Measurements from ENCODE around the gene GALNT9. TPM values are rescaled to one million over a fixed set of nuclear protein-coding genes. Genes with fewer than 3 reads are reported as not detected.

The GALNT9 gene
- polyA plus RNA-seq, 1 of the 3 experiments (the other 2 are of a cell fraction), result not detected

DNA sequence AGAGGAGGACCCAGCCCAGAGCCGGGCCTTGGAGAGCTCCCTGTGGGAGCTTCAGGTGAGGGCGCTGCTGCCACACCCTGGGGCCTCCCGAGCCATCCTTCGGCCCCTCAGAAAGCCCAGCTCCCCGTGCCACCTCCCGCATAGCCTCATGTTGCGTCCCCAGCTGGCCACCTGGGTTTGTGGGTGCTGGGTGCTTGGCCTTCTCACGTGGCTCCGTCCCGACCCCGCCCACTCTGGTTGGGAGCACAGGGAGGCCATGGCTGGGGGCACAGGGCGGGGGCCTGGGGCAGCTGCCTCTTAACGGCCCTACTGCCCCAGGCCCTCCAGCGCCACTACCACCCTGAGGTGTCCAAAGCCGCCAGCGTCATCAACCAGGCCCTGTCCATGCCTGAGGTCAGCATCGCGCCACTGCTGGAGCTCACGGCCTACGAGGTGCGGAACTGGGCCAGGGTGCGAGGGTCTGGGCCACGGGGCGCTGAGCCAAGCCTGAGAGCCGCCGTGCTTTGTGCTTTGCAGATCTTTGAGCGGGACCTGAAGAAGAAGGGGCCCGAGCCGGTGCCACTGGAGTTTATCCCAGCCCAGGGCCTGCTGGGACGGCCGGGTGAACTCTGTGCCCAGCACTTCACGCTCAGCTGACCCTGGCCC lies 177.5 kb downstream of the GALNT9 start:
- CTCF ChIA-PET, result interaction anchor here (0.6 to 4.9 kb wide), 3 partner anchors 15 to 264 kb away, joined by 3 to 110 read pairs (median 7); no protein-coding TSS in a partner anchor
- no peaks in the 10 kb centered on the region for H3K27me3 ChIP-seq (ENCODE audit: insufficient read depth)
- H3F3A ChIP-seq (replicated peaks; ENCODE audit: insufficient read depth), result peaks cover 9% of the 10 kb centered on the region
- 100% methylated on average over 8 of the region's 32 CpGs for WGBS (ENCODE audit: low lambda C conversion rate)
- 0 out of 2 replicates have a peak, but pooled peaks cover 3% of the 10 kb centered on the region for H4K20me1 ChIP-seq (ENCODE audit: insufficient read depth)
- no peak for DNase-seq
- H3K4me3 ChIP-seq (ENCODE audit: low read depth in 2 of 2, low read length in 1 of 2), result no peak overlapping the region
- H2AFZ ChIP-seq (ENCODE audit: low read depth), result no peak overlapping the region
- H3K9me2 ChIP-seq, result no peaks in the 10 kb centered on the region
- peaks cover 0 to 18% of the 10 kb centered on the region in 2 experiments for H3K36me3 ChIP-seq (replicated peaks in 1 of 2; ENCODE audit: control insufficient read depth in 1 of 2, insufficient read depth in 2 of 2, low read length in 1 of 2)
- H3K4me1 ChIP-seq (ENCODE audit: control insufficient read depth in 1 of 2, insufficient read depth in 2 of 2, low read depth in 1 of 2, low read length in 1 of 2), result no peaks in the 10 kb centered on the region
- no peak overlapping the region for H3K4me2 ChIP-seq
- POLR2A ChIA-PET, result no interaction called here
- H3K27ac ChIP-seq (ENCODE audit: low read depth in 2 of 2, low read length in 1 of 2), result no peak overlapping the region
- no peaks in the 10 kb centered on the region for H3K9me3 ChIP-seq
- H3K79me2 ChIP-seq (ENCODE audit: insufficient read depth), result 0 out of 2 replicates have a peak, but pooled peaks cover under 1% of the 10 kb centered on the region
- TF ChIP-seq FOSL2 (IDR thresholded peaks at IDR 0.05; ENCODE audit: borderline replicate concordance, low read depth) (no peak), TAF1 (IDR thresholded peaks at IDR 0.05; ENCODE audit: borderline replicate concordance, low read depth, low read length) (no peak), RAD21 (IDR thresholded peaks at IDR 0.05; ENCODE audit: low read length) (no peak), RCOR1 (IDR thresholded peaks at IDR 0.05; ENCODE audit: low read length) (no peak), YY1 (IDR thresholded peaks at IDR 0.05; ENCODE audit: low read depth) (no peak)
- TF ChIP-seq, protein P1, sequence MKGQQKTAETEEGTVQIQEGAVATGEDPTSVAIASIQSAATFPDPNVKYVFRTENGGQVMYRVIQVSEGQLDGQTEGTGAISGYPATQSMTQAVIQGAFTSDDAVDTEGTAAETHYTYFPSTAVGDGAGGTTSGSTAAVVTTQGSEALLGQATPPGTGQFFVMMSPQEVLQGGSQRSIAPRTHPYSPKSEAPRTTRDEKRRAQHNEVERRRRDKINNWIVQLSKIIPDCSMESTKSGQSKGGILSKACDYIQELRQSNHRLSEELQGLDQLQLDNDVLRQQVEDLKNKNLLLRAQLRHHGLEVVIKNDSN (IDR thresholded peaks at IDR 0.05; ENCODE audit: borderline replicate concordance, low read depth), result no peak
- TF ChIP-seq, protein P2, sequence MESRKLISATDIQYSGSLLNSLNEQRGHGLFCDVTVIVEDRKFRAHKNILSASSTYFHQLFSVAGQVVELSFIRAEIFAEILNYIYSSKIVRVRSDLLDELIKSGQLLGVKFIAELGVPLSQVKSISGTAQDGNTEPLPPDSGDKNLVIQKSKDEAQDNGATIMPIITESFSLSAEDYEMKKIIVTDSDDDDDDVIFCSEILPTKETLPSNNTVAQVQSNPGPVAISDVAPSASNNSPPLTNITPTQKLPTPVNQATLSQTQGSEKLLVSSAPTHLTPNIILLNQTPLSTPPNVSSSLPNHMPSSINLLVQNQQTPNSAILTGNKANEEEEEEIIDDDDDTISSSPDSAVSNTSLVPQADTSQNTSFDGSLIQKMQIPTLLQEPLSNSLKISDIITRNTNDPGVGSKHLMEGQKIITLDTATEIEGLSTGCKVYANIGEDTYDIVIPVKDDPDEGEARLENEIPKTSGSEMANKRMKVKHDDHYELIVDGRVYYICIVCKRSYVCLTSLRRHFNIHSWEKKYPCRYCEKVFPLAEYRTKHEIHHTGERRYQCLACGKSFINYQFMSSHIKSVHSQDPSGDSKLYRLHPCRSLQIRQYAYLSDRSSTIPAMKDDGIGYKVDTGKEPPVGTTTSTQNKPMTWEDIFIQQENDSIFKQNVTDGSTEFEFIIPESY (IDR thresholded peaks at IDR 0.05; ENCODE audit: borderline replicate concordance, low read depth), result no peak
- TF ChIP-seq, protein P3, sequence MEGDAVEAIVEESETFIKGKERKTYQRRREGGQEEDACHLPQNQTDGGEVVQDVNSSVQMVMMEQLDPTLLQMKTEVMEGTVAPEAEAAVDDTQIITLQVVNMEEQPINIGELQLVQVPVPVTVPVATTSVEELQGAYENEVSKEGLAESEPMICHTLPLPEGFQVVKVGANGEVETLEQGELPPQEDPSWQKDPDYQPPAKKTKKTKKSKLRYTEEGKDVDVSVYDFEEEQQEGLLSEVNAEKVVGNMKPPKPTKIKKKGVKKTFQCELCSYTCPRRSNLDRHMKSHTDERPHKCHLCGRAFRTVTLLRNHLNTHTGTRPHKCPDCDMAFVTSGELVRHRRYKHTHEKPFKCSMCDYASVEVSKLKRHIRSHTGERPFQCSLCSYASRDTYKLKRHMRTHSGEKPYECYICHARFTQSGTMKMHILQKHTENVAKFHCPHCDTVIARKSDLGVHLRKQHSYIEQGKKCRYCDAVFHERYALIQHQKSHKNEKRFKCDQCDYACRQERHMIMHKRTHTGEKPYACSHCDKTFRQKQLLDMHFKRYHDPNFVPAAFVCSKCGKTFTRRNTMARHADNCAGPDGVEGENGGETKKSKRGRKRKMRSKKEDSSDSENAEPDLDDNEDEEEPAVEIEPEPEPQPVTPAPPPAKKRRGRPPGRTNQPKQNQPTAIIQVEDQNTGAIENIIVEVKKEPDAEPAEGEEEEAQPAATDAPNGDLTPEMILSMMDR (IDR thresholded peaks at IDR 0.05), result no peak
- TF ChIP-seq, protein P4, sequence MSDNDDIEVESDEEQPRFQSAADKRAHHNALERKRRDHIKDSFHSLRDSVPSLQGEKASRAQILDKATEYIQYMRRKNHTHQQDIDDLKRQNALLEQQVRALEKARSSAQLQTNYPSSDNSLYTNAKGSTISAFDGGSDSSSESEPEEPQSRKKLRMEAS (IDR thresholded peaks at IDR 0.05; ENCODE audit: low read depth), result no peak
- H3K9ac ChIP-seq, result no peak overlapping the region

DNA sequence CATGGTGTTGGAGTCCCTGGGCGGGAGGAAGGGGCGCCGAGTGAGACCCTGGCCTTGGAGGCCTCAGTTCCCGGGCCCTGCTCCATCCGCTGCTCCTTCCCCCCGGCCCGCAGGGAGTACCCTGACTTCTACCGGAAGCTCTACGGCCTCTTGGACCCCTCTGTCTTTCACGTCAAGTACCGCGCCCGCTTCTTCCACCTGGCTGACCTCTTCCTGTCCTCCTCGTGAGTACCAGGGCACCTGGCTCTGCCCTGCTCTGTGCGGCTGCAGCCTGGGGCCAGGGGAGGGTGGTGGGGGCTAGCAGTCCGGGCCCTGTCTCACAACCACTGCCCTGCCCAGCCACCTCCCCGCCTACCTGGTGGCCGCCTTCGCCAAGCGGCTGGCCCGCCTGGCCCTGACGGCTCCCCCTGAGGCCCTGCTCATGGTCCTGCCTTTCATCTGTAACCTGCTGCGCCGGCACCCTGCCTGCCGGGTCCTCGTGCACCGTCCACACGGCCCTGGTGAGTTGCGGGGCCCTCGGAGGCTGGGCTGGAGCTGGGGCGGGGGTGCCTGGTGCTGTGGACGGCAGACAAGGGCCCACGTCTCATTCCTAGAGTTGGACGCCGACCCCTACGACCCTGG lies 178.1 kb downstream of the GALNT9 start:
- TF ChIP-seq JUND (IDR thresholded peaks at IDR 0.05), result no peak
- TF ChIP-seq NFIC (IDR thresholded peaks at IDR 0.05; ENCODE audit: borderline replicate concordance), result no peak
- TF ChIP-seq CHD2 (IDR thresholded peaks at IDR 0.05; ENCODE audit: low read length, partially characterized antibody), result no peak
- TF ChIP-seq TCF12 (IDR thresholded peaks at IDR 0.05), result no peak
- TF ChIP-seq, protein P4 (IDR thresholded peaks at IDR 0.05; ENCODE audit: low read depth), result no peak
- no peaks in the 10 kb centered on the region for H3K27me3 ChIP-seq (ENCODE audit: insufficient read depth)
- H3K36me3 ChIP-seq (replicated peaks in 1 of 2; ENCODE audit: control insufficient read depth in 1 of 2, insufficient read depth in 2 of 2, low read length in 1 of 2), result peaks cover 0 to 19% of the 10 kb centered on the region in 2 experiments
- no peaks in the 10 kb centered on the region for H3K4me1 ChIP-seq (ENCODE audit: control insufficient read depth in 1 of 2, insufficient read depth in 2 of 2, low read depth in 1 of 2, low read length in 1 of 2)
- H3K79me2 ChIP-seq (ENCODE audit: insufficient read depth), result peaks cover 7% of the 10 kb centered on the region; the same call in 1 of the 2 replicates
- no peak overlapping the region for H2AFZ ChIP-seq (ENCODE audit: low read depth)
- H4K20me1 ChIP-seq (ENCODE audit: insufficient read depth), result 0 out of 2 replicates have a peak, but pooled peaks cover 3% of the 10 kb centered on the region
- no peak overlapping the region for H3K4me2 ChIP-seq
- H3K27ac ChIP-seq (ENCODE audit: low read depth in 2 of 2, low read length in 1 of 2), result no peak overlapping the region
- H3F3A ChIP-seq (replicated peaks; ENCODE audit: insufficient read depth), result peaks cover 4% of the 10 kb centered on the region
- H3K4me3 ChIP-seq (ENCODE audit: low read depth in 2 of 2, low read length in 1 of 2), result no peak overlapping the region
- ChIA-PET POLR2A (no interaction called here), CTCF (interaction anchor here (0.6 to 4.9 kb wide), 3 partner anchors 14 to 264 kb away, joined by 3 to 110 read pairs (median 7); no protein-coding TSS in a partner anchor)
- no peaks in the 10 kb centered on the region for H3K9me3 ChIP-seq
- WGBS (ENCODE audit: low lambda C conversion rate), result 94% methylated on average over 23 of the region's 36 CpGs
- no peaks in the 10 kb centered on the region for H3K9me2 ChIP-seq
- H3K9ac ChIP-seq, result no peak overlapping the region
- no peak for DNase-seq

Data from SK-N-SH (cell line).